K562 (cell line): Measurements from ENCODE around the gene KCNAB1. TPM values are rescaled to one million over a fixed set of nuclear protein-coding genes. Genes with fewer than 3 reads are reported as not detected.

Experiments
- ATAC-seq: fragments of 200-7000 bp; cut with Tn5 transposase; 3 replicates; pipeline ENCODE4 v1.9.1; 2020; ENCODE audit warnings: moderate library complexity
- BruUV-seq: library from RNA; stranded (reverse); fragments of 400-500 nt; replicated peaks from 2 replicates; lab custom pipeline; 2021; lab: Mats Ljungman, UMichigan
- CTCF ChIA-PET: fragments of 300-600 bp; formaldehyde crosslinking; extraction: SDS; loops from one replicate; lab custom pipeline; 2021; ENCODE audit warnings: low intra/inter-chr PET ratio; lab: Yijun Ruan, JAX
- POLR2A ChIA-PET: fragments of 300-600, 350-650 bp; sonication (Branson Sonifier 250); formaldehyde crosslinking; extraction: SDS; loops from one replicate; lab custom pipeline; 2021; ENCODE audit warnings: antibody characterized with exemption, inconsistent platforms; lab: Yijun Ruan, JAX
- DNase-seq, 4 experiments: peaks; one replicate each; pipeline versions ENCODE4 v3.0.0 to v3.0.0-alpha.2; 2011 to 2018; ENCODE audit warnings: low spot score in 3 of 4, mixed read lengths in 3 of 4; ENCODE audit errors: extremely low read depth in 1 of 4
- FAIRE-seq: peaks from 2 replicates; lab custom pipeline; 2011; peaks lifted over from hg19 to GRCh38; lab: Jason Lieb, UNC
- H2AFZ ChIP-seq: 2 replicates; pipeline ENCODE4 v1.6.0; 2011; ENCODE audit warnings: low read depth, low read length, control low read depth, inconsistent platforms
- H3K27ac ChIP-seq: fragments of 200-600 bp; 3 replicates; pipeline ENCODE4 v1.8.0; 2011; ENCODE audit warnings: low read depth, mild to moderate bottlenecking, control low read depth, inconsistent platforms, low read length, moderate library complexity, mixed read lengths; ENCODE audit errors: extremely low read depth
- H3K27me3 ChIP-seq, 2 experiments: fragments of 300-600 bp in 1 of 2; 2 replicates in 1 of 2; 3 replicates in 1 of 2; pipeline versions ENCODE4 v1.6.0 to v1.8.0; 2011; ENCODE audit warnings: inconsistent platforms in 2 of 2, low read length in 2 of 2, mild to moderate bottlenecking in 1 of 2, mixed read lengths in 1 of 2, moderate library complexity in 1 of 2; ENCODE audit not compliant: control insufficient read depth in 2 of 2, insufficient read depth in 2 of 2
- H3K36me3 ChIP-seq: fragments of 300-600 bp; 3 replicates; pipeline ENCODE4 v1.8.0; 2011; ENCODE audit warnings: mild to moderate bottlenecking, low read length, inconsistent platforms; ENCODE audit not compliant: control insufficient read depth, insufficient read depth
- H3K4me1 ChIP-seq, 2 experiments: fragments of 200-600 bp in 1 of 2; replicated peaks in 1 of 2; 2 replicates in 1 of 2; 3 replicates in 1 of 2; pipeline versions ENCODE4 v1.5.1 to v1.8.0; 2011; ENCODE audit warnings: inconsistent platforms in 2 of 2, low read length in 2 of 2, mild to moderate bottlenecking in 1 of 2, mixed read lengths in 1 of 2, moderate library complexity in 1 of 2; ENCODE audit not compliant: control insufficient read depth in 2 of 2, insufficient read depth in 2 of 2
- H3K4me2 ChIP-seq: 2 replicates; pipeline ENCODE4 v1.6.1; 2011; ENCODE audit warnings: low read length, control low read depth, inconsistent platforms, mixed read lengths; ENCODE audit not compliant: insufficient read depth
- H3K4me3 ChIP-seq: fragments of 200-600 bp; sonication (generic), shearing (Covaris generic); 2 replicates; pipeline ENCODE4 v1.5.1; 2016; ENCODE audit warnings: control low read depth, inconsistent platforms
- H3K79me2 ChIP-seq: fragments of 200-600 bp; 3 replicates; pipeline ENCODE4 v1.8.0; 2011; ENCODE audit warnings: low read length, inconsistent platforms; ENCODE audit not compliant: control insufficient read depth, insufficient read depth
- H3K9ac ChIP-seq, 2 experiments: 2 replicates each; pipeline versions ENCODE4 v1.6.0 to v1.6.1; 2011; ENCODE audit warnings: low read depth in 2 of 2, low read length in 2 of 2, control low read depth in 1 of 2, inconsistent platforms in 1 of 2, mild to moderate bottlenecking in 1 of 2, mixed read lengths in 1 of 2; ENCODE audit not compliant: insufficient read depth in 1 of 2
- H3K9me1 ChIP-seq: one replicate; pipeline ENCODE4 v1.6.0; 2011; ENCODE audit warnings: inconsistent platforms, mild to moderate bottlenecking, low read length, moderate library complexity; ENCODE audit not compliant: control insufficient read depth, insufficient read depth
- H3K9me3 ChIP-seq: replicated peaks from 2 replicates; pipeline ENCODE4 v1.5.1; 2011; ENCODE audit warnings: low read depth, low read length, inconsistent platforms; ENCODE audit not compliant: control insufficient read depth, insufficient read depth
- H4K20me1 ChIP-seq: replicated peaks from 2 replicates; pipeline ENCODE4 v1.6.1; 2011; ENCODE audit warnings: low read length, inconsistent platforms, mixed read lengths; ENCODE audit not compliant: control insufficient read depth, insufficient read depth
- ATF4 ChIP-seq: fragments of 450-650 bp; formaldehyde crosslinking; IDR thresholded peaks from 2 replicates; pipeline ENCODE4 v1.4.0; 2022; ENCODE audit warnings: mild to moderate bottlenecking, moderate library complexity
- DDX20 ChIP-seq: fragments of 450-650 bp; IDR thresholded peaks from 2 replicates; pipeline ENCODE4 v1.6.1; 2016; ENCODE audit warnings: missing genetic modification characterization, low read depth, mild to moderate bottlenecking, missing compliant biosample characterization, moderate library complexity
- EGR1 ChIP-seq: fragments of 450-650 bp; conservative IDR thresholded peaks from 2 replicates; pipeline ENCODE4 v1.6.1; 2017; ENCODE audit warnings: mild to moderate bottlenecking
- GATA2 ChIP-seq: sonication (generic); formaldehyde crosslinking; IDR thresholded peaks from 2 replicates; pipeline ENCODE4 v1.4.0; 2020; ENCODE audit warnings: mild to moderate bottlenecking, missing genetic modification reagents
- GTF2F1 ChIP-seq: IDR thresholded peaks from 2 replicates; pipeline ENCODE4 v1.6.1; 2011; ENCODE audit warnings: low read depth, low read length, improper control_type of control experiment
- KDM4B ChIP-seq, 2 experiments: fragments of 450-650 bp in 1 of 2; sonication (generic) in 1 of 2; IDR thresholded peaks; 2 replicates each; pipeline ENCODE4 v1.6.1; 2016 to 2017; ENCODE audit warnings: borderline replicate concordance in 2 of 2, antibody characterized with exemption in 1 of 2, low read depth in 1 of 2, mild to moderate bottlenecking in 1 of 2
- MYC ChIP-seq, 2 experiments: fragments of 250-450 bp in 1 of 2; sonication (Bioruptor Pico) in 1 of 2; IDR thresholded peaks; 2 replicates each; pipeline versions ENCODE4 v1.5.1 to v1.6.1; 2012 to 2021; ENCODE audit warnings: low read depth in 2 of 2, borderline replicate concordance in 1 of 2, improper control_type of control experiment in 1 of 2, low read length in 1 of 2, mild to moderate bottlenecking in 1 of 2, moderate library complexity in 1 of 2
- NR0B1 ChIP-seq: fragments of 450-650 bp; IDR thresholded peaks from one replicate; pipeline ENCODE4 v1.6.1; 2018; ENCODE audit warnings: mild to moderate bottlenecking, moderate library complexity; ENCODE audit not compliant: partially characterized antibody
- RBM25 ChIP-seq: fragments of 200-400 bp; formaldehyde crosslinking; IDR thresholded peaks from 2 replicates; pipeline ENCODE4 v1.6.1; 2018; ENCODE audit warnings: low read length, low read depth, moderate library complexity; ENCODE audit not compliant: severe bottlenecking
- RBM39 ChIP-seq: fragments of 200-400 bp; formaldehyde crosslinking; optimal IDR thresholded peaks from 2 replicates; pipeline ENCODE3; 2018; ENCODE audit warnings: low read depth, low read length
- SMARCA5 ChIP-seq: fragments of 450-650 bp; IDR thresholded peaks from 2 replicates; pipeline ENCODE4 v1.6.1; 2016
- SRSF1 ChIP-seq: fragments of 200-400 bp; formaldehyde crosslinking; IDR thresholded peaks from 2 replicates; pipeline ENCODE4 v1.6.1; 2017; ENCODE audit warnings: mild to moderate bottlenecking, low read depth, low read length, moderate library complexity
- ZNF24 ChIP-seq: fragments of 450-650 bp; IDR thresholded peaks from 2 replicates; pipeline ENCODE4 v1.6.1; 2016
- ZNF347 ChIP-seq: fragments of 450-650 bp; formaldehyde crosslinking; IDR thresholded peaks from 2 replicates; pipeline ENCODE4 v1.4.0; 2020; ENCODE audit warnings: low read depth, mild to moderate bottlenecking, moderate library complexity
- ZNF707 ChIP-seq: fragments of 250-450 bp; sonication (Bioruptor Pico); conservative IDR thresholded peaks from 2 replicates; pipeline ENCODE4 v1.8.0; 2022; ENCODE audit warnings: inconsistent platforms, mild to moderate bottlenecking, moderate library complexity
- WGBS: fragments of 100-300 bp; shearing (Covaris generic); methylation state at CpG from one replicate; pipeline ENCODE4 v1.1.6; 2016; ENCODE audit warnings: low coverage, mixed read lengths; ENCODE audit not compliant: insufficient coverage; ENCODE audit errors: missing lambda C conversion rate; 5-methylcytosine and 5-hydroxymethylcytosine counted together
- in situ Hi-C: fragments of 300-500 bp; cut with MboI; formaldehyde crosslinking; loops from 4 replicates; pipeline ENCODE4 v1.15.0; 2018; ENCODE audit warnings: inconsistent platforms, mixed read lengths
- intact Hi-C: fragments of 100-400 bp; cut with micrococcal nuclease; formaldehyde crosslinking; loops from 2 replicates; pipeline ENCODE4 v1.14.2; 2022
- polyA plus RNA-seq, 8 experiments: library from polyadenylated mRNA; depleted of rRNA in 4 of 8; stranded (reverse) in 5 of 8; unstranded in 3 of 8; fragments of >200 nt; fragmentation: Nextera tagmentation in 2 of 8; fragmentation: Illumina TruSeq in 1 of 8; extraction: Ambion mirVana in 2 of 8; extraction: Trizol in 1 of 8; gene quantifications; 2 replicates each; pipeline versions ENCODE4 v1.2.1 to v1.2.3, GENCODE V29; 2011 to 2014; ENCODE audit warnings: inconsistent platforms in 1 of 8, missing spikeins in 1 of 8
- total RNA-seq, 7 experiments: library from RNA; depleted of rRNA in 6 of 7; stranded (reverse); fragments of >200 nt in 6 of 7; fragmentation: Illumina TruSeq in 2 of 7; extraction: Trizol in 2 of 7; gene quantifications; 2 replicates each; pipeline versions ENCODE4 v1.2.1 to v1.2.3, GENCODE V29; 2011 to 2021; ENCODE audit warnings: low replicate concordance in 1 of 7
- TF ChIP-seq, protein P1 (sequence below): fragments of 250-450 bp; sonication (Bioruptor Pico); IDR thresholded peaks from 2 replicates; pipeline ENCODE4 v1.4.0; 2020

Gene KCNAB1
- total and polyA plus RNA-seq, 9 of the 15 experiments (the other 6 are each of a cell fraction or from before 2014, with no cell fraction given), result 0.14 to 1.2 (median 0.51) TPM

GRCh38 chr3:156109989-156110388, 10.4 kb upstream of the KCNAB1 start:
- POLR2A ChIA-PET, result no interaction called here
- Histone ChIP-seq H4K20me1 (no peaks in the 10 kb centered on the region), H3K36me3 (no peaks in the 10 kb centered on the region), H3K4me3 (no peak overlapping the region), H2AFZ (no peak overlapping the region), H3K9ac (no peak overlapping the region), H3K4me1 (no peaks in the 10 kb centered on the region; a peak in 1 of 5 replicates), H3K9me3 (no peaks in the 10 kb centered on the region), H3K27me3 (peaks cover 8 to 33% of the 10 kb centered on the region in 2 experiments; a peak in 3 of 5 replicates), H3K4me2 (no peak overlapping the region), H3K27ac (no peak overlapping the region), H3K79me2 (no peaks in the 10 kb centered on the region), H3K9me1 (no peaks in the 10 kb centered on the region)
- CTCF ChIA-PET, result no interaction called here
- 2% methylated on average over 9 of the region's 9 CpGs for WGBS
- intact Hi-C loops (no loop called here), in situ Hi-C loops (no loop called here)
- DNase-seq (no peak), FAIRE-seq (no peak), ATAC-seq (no peak)
- no TSS peak for BruUV-seq
- TF ChIP-seq ZNF707 (CRISPR knock-in tag), result no peak
- TF ChIP-seq SMARCA5, result no peak
- TF ChIP-seq ZNF24, result no peak
- TF ChIP-seq ATF4 (CRISPR knock-in tag), result no peak
- TF ChIP-seq DDX20 (tag), result no peak
- no peak for TF ChIP-seq RBM25
- TF ChIP-seq, protein P1, sequence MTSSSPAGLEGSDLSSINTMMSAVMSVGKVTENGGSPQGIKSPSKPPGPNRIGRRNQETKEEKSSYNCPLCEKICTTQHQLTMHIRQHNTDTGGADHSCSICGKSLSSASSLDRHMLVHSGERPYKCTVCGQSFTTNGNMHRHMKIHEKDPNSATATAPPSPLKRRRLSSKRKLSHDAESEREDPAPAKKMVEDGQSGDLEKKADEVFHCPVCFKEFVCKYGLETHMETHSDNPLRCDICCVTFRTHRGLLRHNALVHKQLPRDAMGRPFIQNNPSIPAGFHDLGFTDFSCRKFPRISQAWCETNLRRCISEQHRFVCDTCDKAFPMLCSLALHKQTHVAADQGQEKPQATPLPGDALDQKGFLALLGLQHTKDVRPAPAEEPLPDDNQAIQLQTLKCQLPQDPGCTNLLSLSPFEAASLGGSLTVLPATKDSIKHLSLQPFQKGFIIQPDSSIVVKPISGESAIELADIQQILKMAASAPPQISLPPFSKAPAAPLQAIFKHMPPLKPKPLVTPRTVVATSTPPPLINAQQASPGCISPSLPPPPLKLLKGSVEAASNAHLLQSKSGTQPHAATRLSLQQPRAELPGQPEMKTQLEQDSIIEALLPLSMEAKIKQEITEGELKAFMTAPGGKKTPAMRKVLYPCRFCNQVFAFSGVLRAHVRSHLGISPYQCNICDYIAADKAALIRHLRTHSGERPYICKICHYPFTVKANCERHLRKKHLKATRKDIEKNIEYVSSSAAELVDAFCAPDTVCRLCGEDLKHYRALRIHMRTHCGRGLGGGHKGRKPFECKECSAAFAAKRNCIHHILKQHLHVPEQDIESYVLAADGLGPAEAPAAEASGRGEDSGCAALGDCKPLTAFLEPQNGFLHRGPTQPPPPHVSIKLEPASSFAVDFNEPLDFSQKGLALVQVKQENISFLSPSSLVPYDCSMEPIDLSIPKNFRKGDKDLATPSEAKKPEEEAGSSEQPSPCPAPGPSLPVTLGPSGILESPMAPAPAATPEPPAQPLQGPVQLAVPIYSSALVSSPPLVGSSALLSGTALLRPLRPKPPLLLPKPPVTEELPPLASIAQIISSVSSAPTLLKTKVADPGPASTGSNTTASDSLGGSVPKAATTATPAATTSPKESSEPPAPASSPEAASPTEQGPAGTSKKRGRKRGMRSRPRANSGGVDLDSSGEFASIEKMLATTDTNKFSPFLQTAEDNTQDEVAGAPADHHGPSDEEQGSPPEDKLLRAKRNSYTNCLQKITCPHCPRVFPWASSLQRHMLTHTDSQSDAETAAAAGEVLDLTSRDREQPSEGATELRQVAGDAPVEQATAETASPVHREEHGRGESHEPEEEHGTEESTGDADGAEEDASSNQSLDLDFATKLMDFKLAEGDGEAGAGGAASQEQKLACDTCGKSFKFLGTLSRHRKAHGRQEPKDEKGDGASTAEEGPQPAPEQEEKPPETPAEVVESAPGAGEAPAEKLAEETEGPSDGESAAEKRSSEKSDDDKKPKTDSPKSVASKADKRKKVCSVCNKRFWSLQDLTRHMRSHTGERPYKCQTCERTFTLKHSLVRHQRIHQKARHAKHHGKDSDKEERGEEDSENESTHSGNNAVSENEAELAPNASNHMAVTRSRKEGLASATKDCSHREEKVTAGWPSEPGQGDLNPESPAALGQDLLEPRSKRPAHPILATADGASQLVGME, result no peak
- no peak for TF ChIP-seq KDM4B (IDR thresholded peaks at IDR 0.05; ENCODE audit: borderline replicate concordance in 2 of 2, low read depth in 1 of 2)
- no peak for TF ChIP-seq GATA2 (CRISPR knock-in tag)
- no peak for TF ChIP-seq RBM39
- TF ChIP-seq GTF2F1, result no peak
- TF ChIP-seq ZNF347 (CRISPR knock-in tag), result no peak
- TF ChIP-seq MYC (IDR thresholded peaks at IDR 0.05; ENCODE audit: low read depth, low read length), result no peak
- no peak for TF ChIP-seq MYC (CRISPR knock-in tag; IDR thresholded peaks at IDR 0.05; ENCODE audit: borderline replicate concordance, low read depth)
- no peak for TF ChIP-seq SRSF1
- no peak for TF ChIP-seq EGR1
- TF ChIP-seq NR0B1, result no peak
